ENCODE results near the gene ASCC1. TPM values are rescaled to one million over a fixed set of nuclear protein-coding genes. Genes with fewer than 3 reads are reported as not detected.

ASCC1 gene
- total and polyA plus RNA-seq, 2 of the 4 experiments (the other 2 are of a cell fraction), result 15.9 to 21.0 TPM

DNA sequence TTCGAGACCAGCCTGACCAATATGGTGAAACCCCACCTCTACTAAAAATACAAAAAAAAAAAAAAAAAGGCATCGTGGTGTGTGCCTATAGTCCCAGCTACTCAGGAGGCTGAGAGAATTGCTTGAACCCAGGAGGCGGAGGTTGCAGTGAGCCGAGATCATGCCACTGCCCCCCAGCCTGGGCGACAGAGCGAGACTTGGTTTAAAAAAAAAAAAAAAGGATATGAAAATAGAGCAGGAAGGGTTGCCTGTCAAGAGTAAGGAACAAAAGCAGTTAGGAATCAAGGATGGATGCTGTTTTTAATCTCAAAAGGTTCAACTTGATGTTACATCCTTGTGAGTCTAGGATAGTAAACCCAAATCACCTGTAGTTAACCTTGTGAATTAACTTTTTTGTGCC, 11.8 kb upstream of the ASCC1 start:
- BruUV-seq (replicated peaks), result no TSS peak
- no peak overlapping the region for H3K23ac ChIP-seq (ENCODE audit: low read depth, low read length)
- in situ Hi-C loops (cut with MboI; ENCODE audit: low sequenced_read_pairs) (no loop called here), intact Hi-C loops (cut with micrococcal nuclease) (no loop called here), dilution Hi-C loops (cut with HindIII; ENCODE audit: low sequenced_read_pairs, unreplicated experiment) (no loop called here)
- H3K9me3 ChIP-seq (ENCODE audit: control insufficient read depth, insufficient read depth, low read length), result no peaks in the 10 kb centered on the region
- H3K36me3 ChIP-seq (ENCODE audit: control insufficient read depth, insufficient read depth, low read length), result peaks cover 10% of the 10 kb centered on the region
- no peak overlapping the region for H3K4me2 ChIP-seq (ENCODE audit: low read depth, low read length)
- no peak overlapping the region for H4K91ac ChIP-seq (ENCODE audit: insufficient read depth, low read depth, low read length)
- 97% methylated on average over 4 of the region's 6 CpGs; no CpG with 5 or more reads in 1 of the 2 experiments for WGBS, 2 experiments (ENCODE audit: extremely low coverage in 2 of 2, insufficient read length in 1 of 2)
- no peak overlapping the region for H3K14ac ChIP-seq (replicated peaks; ENCODE audit: low read depth, low read length)
- no peak overlapping the region for H3K4me3 ChIP-seq (ENCODE audit: insufficient read depth, low read depth, low read length)
- H3K27ac ChIP-seq (ENCODE audit: insufficient read depth, low read length), result no peak overlapping the region
- no peaks in the 10 kb centered on the region for H3K27me3 ChIP-seq (ENCODE audit: control insufficient read depth, insufficient read depth, low read length)
- no peak overlapping the region for H2BK5ac ChIP-seq (ENCODE audit: low read depth, low read length, poor library complexity, severe bottlenecking)
- no peak overlapping the region for H2BK15ac ChIP-seq (ENCODE audit: low read depth, low read length)
- ATAC-seq (ENCODE audit: low read depth), result no peak
- H3K4ac ChIP-seq (ENCODE audit: low read depth, low read length), result no peak overlapping the region
- POLR2A ChIA-PET (ENCODE audit: unreplicated experiment), result interaction anchor here (0.7 kb wide), 1 partner anchor 866 kb away, joined by 13 read pairs; no protein-coding TSS in a partner anchor
- H2BK120ac ChIP-seq (ENCODE audit: low read depth, low read length), result no peak overlapping the region
- H3K56ac ChIP-seq (ENCODE audit: extremely low read depth, insufficient read depth, low read length), result no peak overlapping the region
- CTCF ChIA-PET, result no interaction called here
- TF ChIP-seq BHLHE40 (IDR thresholded peaks at IDR 0.05; ENCODE audit: low read depth, low read length) (no peak), CEBPB (IDR thresholded peaks at IDR 0.05; ENCODE audit: low read depth, low read length) (no peak), MAFK (IDR thresholded peaks at IDR 0.05; ENCODE audit: low read depth, low read length) (no peak), MAZ (IDR thresholded peaks at IDR 0.05; ENCODE audit: borderline replicate concordance, low read depth, low read length) (no peak), CHD1 (IDR thresholded peaks at IDR 0.05; ENCODE audit: low read depth, low read length) (no peak), NFE2L2 (IDR thresholded peaks at IDR 0.05; ENCODE audit: low read depth, low read length) (no peak), MXI1 (IDR thresholded peaks at IDR 0.05; ENCODE audit: borderline replicate concordance, low read depth, low read length) (no peak), RAD21 (IDR thresholded peaks at IDR 0.05; ENCODE audit: low read length) (no peak), FOS (IDR thresholded peaks at IDR 0.05; ENCODE audit: low read depth, low read length) (no peak), SMC3 (IDR thresholded peaks at IDR 0.05; ENCODE audit: low read depth, low read length) (no peak), RCOR1 (IDR thresholded peaks at IDR 0.05; ENCODE audit: insufficient replicate concordance, low read length) (no peak), RFX5 (IDR thresholded peaks at IDR 0.05; ENCODE audit: low read depth, low read length) (no peak), POLR2A (IDR thresholded peaks at IDR 0.05; ENCODE audit: low read depth, low read length) (no peak)
- TF ChIP-seq, protein P1, sequence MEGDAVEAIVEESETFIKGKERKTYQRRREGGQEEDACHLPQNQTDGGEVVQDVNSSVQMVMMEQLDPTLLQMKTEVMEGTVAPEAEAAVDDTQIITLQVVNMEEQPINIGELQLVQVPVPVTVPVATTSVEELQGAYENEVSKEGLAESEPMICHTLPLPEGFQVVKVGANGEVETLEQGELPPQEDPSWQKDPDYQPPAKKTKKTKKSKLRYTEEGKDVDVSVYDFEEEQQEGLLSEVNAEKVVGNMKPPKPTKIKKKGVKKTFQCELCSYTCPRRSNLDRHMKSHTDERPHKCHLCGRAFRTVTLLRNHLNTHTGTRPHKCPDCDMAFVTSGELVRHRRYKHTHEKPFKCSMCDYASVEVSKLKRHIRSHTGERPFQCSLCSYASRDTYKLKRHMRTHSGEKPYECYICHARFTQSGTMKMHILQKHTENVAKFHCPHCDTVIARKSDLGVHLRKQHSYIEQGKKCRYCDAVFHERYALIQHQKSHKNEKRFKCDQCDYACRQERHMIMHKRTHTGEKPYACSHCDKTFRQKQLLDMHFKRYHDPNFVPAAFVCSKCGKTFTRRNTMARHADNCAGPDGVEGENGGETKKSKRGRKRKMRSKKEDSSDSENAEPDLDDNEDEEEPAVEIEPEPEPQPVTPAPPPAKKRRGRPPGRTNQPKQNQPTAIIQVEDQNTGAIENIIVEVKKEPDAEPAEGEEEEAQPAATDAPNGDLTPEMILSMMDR (conservative IDR thresholded peaks at IDR 0.05; ENCODE audit: low read depth, low read length), result no peak
- TF ChIP-seq, protein P2, sequence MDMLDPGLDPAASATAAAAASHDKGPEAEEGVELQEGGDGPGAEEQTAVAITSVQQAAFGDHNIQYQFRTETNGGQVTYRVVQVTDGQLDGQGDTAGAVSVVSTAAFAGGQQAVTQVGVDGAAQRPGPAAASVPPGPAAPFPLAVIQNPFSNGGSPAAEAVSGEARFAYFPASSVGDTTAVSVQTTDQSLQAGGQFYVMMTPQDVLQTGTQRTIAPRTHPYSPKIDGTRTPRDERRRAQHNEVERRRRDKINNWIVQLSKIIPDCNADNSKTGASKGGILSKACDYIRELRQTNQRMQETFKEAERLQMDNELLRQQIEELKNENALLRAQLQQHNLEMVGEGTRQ (IDR thresholded peaks at IDR 0.05; ENCODE audit: low read depth, low read length), result no peak
- TF ChIP-seq, protein P3, sequence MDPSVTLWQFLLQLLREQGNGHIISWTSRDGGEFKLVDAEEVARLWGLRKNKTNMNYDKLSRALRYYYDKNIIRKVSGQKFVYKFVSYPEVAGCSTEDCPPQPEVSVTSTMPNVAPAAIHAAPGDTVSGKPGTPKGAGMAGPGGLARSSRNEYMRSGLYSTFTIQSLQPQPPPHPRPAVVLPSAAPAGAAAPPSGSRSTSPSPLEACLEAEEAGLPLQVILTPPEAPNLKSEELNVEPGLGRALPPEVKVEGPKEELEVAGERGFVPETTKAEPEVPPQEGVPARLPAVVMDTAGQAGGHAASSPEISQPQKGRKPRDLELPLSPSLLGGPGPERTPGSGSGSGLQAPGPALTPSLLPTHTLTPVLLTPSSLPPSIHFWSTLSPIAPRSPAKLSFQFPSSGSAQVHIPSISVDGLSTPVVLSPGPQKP (IDR thresholded peaks at IDR 0.05; ENCODE audit: borderline replicate concordance, low read depth, low read length), result no peak
- no peaks in the 10 kb centered on the region for H4K20me1 ChIP-seq (ENCODE audit: insufficient read depth, low read length)
- peaks cover 14 to 20% of the 10 kb centered on the region in 2 experiments for H3K79me1 ChIP-seq (ENCODE audit: low read depth in 1 of 2, low read length in 2 of 2)
- H2AK5ac ChIP-seq (ENCODE audit: low read depth, low read length), result no peak overlapping the region
- H2AK9ac ChIP-seq (replicated peaks; ENCODE audit: low read depth, low read length, poor library complexity), result no peak overlapping the region
- peaks cover 3% of the 10 kb centered on the region; the same call in 1 of the 2 replicates for H3K4me1 ChIP-seq (ENCODE audit: control insufficient read depth, insufficient read depth, low read length)
- H2AFZ ChIP-seq (replicated peaks; ENCODE audit: low read length, poor library complexity), result no peak overlapping the region
- H3K9ac ChIP-seq (ENCODE audit: low read depth, low read length), result no peak overlapping the region
- no peak overlapping the region for H2BK20ac ChIP-seq (ENCODE audit: low read depth, low read length)
- no peak overlapping the region for H4K5ac ChIP-seq (ENCODE audit: low read depth, low read length)
- no peak for DNase-seq
- H3K9me1 ChIP-seq (ENCODE audit: insufficient read depth, low read length), result 0 out of 2 replicates have a peak, but pooled peaks cover 7% of the 10 kb centered on the region
- H3K18ac ChIP-seq (ENCODE audit: low read depth, low read length), result no peak overlapping the region
- H4K8ac ChIP-seq (ENCODE audit: low read depth in 2 of 2, low read length in 2 of 2), result no peak overlapping the region

All from IMR-90 (cell line).